Fibroblast of skin of scalp (primary cell): ENCODE data around the gene PXDC1.
"Not testable (repeated sequence)": the region's sequence is repeated elsewhere in the genome, so short reads cannot be mapped to it uniquely, and the experiment has no call there.

ENCODE experiments used
- DNase-seq: peaks from one replicate; pipeline ENCODE4 v3.0.0-alpha.2; 2013

Gene PXDC1

DNA sequence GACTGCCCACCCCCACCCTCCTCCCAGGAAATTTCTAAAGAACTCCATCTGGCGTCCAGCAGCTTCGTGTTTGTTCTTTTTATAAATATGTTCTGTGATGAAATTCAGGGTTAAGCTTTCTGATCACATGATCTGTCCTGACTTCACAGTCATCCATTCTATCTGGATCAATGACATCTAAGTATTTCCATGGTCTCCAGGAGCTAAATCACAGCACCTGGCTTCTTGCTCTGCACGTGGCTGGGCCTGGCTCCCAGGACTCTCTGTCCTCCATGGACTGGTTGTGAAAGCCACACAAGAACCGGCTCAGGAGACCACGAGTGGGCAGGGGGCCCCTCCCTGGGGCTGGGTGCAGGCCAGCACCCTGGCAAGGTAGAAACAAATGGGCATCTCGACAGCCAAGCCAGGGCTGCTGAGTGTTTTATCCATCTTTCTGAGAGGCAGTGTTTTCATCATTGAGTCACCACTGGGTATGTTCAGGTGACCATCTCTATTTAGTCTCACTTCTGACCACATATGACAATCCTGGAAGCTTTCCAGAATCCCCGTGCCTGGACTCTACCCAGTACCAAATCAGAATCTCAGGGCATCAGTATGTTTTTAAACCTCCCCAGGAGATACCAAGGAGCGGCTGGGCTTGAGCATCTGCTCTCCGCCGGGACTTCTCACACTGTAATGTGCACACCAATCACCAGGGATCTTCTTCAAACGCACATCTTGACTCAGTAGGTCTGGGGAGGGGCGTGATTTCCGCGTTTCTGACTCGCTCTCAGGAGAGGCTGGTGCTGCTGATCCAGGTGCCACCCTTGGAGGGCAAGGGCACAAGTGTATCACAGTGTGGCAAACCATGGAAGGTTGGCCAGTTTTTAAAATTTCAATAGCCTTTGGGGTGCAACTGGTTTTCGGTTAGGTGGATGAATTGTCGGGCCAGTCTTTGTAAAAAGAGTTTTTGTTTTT is 31.6 kb upstream of the PXDC1 start:
- no peak for DNase-seq

DNA sequence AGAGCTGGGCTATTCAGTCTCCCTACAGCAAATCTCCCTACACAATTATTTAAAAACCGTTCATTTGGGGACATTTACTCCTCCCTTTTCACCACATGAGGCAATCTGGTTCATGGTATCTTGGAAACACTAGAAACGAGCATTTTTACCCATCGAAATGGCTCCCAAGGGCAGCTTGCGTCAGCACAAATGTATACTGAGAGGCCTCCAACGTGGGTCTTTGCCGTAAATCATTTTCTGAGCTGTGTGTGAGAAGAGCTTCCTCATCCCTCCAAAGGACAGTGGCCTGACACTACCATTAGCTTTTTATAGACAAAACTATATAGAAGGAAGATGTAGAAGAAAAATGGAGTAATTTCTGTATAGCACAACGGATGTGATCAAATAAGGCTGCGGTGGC is 30.0 kb upstream of the PXDC1 start:
- DNase-seq = no peak

DNA sequence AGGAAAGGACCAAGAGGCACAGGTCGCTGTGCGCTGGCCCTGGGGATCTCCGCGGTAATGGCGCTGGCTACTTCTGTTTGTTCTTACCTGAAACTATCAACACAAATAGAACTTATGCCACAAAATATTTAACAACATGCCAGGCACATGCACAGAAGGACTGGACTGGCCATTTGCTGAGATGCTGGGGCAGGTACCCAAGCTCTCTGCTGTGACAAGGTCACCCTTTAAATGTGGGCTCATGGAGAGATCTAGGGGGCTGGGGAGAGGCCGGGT is 28.0 kb upstream of the PXDC1 start:
- no peak for DNase-seq

DNA sequence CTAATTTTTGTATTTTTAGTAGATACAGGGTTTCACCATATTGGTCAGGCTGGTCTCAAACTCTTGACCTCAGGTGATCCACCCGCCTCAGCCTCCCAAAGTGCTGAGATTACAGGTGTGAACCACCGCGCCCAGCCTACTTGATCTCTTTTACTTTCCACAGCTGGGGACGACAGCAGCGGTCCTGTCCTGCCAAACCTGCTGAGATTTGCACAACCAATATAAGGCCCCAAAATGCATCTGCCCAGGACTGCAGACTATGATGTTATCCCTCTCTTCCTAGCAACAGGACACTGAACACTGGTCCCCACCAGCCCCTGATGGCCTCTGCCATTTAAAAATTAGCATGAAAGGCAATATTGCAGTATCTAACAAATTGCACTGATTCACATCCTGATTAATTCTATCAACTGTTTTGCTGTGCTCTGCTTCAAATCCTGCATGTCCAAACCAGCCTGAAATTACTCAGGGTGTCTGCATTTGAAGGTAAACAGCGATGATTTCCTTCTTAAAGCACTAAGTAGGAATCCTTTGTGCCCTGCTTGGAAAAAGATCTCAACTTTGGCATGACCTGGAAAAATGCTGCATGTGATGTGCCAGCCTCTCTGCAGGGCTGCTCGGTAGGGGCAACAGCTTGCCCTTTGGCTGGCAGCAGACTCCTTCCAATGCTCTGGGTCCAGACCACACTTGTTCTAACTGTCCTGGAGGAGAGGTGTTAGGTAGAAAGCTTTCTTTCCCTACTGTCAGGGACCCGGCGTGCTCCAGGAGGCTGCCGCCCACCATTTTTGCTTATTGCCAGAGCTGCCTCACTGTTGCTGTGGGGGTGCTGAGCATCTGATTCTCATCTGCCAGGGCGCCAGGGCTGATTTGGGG is 27.4 kb upstream of the PXDC1 start:
- no peak for DNase-seq

DNA sequence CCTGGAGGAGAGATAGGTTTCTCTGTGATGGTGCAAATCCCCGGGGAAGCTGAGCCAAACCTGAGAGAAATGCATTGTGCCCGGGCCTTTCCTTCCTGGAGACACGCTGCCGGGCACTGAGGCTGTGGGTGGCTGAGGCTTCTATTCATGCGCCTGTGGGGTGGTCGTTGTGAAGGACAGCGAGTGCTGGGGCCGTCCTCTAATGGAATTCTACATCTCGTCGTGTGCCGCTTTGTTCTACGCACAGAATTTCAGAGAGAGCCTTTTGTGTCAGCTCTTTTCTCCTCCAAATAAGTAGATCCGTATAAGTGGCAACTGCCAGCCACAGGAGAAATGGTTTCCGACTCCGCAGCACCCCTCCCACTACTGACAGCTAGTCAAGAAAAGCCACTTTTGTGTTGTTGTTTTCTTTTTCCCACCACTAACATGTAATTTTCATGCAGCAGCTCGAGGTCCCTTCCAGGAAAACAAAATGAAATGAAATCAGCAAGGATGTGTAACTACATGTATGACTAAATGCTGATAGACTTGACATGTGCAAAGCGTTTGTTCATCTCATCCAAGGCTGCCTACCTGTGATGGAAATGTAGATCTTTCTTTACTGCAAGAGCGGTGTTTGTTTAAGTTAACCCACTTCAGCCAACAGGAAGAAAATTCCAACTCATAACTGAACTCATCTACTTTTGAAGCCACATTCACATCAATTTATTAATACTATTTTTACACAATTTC is 26.4 kb upstream of the PXDC1 start:
- DNase-seq = no peak

DNA sequence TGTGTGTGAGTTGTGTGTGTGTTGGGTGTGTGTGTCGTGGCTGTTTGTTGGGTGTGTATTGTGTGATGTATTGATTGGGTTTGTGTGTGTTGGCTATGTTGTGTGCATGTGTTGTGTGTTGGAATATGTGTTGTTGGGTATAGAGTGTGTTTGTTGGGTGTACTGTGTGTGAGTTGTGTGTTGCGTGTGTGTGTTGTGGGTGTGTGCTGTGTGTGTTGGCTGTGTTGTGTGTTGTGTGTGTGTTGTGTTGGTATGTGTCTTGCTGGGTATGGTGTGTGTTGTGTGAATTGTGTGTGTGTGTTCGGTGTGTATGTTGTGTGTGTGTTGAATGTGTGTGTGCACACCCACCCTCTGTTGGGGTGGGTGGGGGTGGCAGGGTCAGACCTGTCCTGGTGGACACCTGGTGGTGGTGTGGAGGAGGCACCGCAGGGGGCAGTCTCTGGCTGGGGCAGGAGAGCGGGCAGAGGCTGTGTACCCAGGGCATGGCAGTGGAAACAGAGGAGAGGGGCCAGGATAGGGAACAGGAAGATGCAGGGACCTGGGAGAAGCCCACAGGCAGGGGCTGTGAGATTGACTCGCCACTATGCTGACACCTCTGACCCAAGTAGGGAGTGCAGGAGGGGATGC is 25.5 kb upstream of the PXDC1 start:
- DNase-seq = no peak

DNA sequence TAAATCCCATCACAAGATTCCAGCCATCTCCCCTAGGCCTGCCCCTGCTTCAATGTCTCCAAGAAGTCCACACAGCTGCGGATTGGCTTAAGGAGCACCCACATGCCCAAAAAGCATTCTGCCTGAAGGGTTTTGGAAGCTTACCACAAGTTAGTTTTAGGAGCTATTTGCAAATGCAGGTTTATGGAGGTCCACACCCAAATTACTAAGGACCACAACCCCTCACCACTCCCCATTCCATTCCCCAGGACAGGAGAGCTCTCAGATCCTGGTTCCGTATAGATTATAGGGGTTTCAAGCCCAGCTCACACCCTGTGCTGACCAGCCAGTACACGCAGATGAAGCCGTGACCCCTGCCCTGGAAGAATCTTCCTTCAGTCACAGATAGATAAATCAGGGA is 24.3 kb upstream of the PXDC1 start:
- DNase-seq = no peak

DNA sequence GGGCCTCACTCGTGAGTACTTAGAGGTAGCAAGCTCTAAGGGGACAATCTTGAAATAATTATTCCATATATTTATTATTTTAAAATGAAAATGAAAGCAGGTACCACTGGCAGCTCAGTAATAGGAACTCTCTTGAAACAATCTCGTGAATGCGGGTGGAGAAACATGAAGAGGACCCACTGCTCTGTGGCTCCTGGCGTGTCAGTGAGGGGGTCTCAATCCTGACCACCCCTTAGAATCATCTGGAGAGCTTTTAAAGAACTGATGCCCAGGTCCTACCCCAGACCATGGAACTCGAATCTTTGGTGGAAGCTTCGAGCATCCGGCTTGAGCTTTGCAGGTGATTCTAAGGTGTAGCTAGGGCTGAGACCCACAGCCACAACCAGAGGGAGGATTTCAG is 23.9 kb upstream of the PXDC1 start:
- no peak for DNase-seq

DNA sequence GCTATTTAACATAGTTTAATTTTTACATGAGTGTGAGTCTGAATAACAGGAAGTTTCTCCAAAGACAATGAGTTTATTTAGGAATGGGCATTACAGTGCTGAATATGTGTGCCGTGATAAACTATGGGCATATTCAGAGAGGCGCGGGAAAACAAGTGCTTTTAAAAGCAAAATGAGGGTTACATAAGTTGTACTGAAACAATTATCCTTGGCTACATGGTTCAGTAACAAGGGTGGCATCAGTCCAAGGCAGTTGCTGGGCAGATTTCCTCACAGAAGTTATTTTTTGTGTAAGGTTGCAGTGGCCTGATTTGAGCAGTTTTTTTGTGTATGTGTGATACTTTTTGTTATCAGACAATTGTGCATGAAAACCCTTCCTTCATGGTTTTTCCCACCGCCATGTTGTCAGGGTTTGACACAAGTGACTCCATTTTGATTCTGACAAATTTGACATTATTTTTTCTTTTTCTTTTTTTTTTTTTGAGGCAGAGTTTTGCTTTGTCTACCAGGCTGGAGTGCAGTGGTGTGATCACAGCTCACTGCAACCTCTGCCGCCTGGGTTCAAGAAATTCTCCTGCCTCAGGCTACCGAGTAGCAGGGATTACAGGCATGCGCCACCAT is 22.3 kb upstream of the PXDC1 start:
- peak; percentile 30 for DNase-seq

DNA sequence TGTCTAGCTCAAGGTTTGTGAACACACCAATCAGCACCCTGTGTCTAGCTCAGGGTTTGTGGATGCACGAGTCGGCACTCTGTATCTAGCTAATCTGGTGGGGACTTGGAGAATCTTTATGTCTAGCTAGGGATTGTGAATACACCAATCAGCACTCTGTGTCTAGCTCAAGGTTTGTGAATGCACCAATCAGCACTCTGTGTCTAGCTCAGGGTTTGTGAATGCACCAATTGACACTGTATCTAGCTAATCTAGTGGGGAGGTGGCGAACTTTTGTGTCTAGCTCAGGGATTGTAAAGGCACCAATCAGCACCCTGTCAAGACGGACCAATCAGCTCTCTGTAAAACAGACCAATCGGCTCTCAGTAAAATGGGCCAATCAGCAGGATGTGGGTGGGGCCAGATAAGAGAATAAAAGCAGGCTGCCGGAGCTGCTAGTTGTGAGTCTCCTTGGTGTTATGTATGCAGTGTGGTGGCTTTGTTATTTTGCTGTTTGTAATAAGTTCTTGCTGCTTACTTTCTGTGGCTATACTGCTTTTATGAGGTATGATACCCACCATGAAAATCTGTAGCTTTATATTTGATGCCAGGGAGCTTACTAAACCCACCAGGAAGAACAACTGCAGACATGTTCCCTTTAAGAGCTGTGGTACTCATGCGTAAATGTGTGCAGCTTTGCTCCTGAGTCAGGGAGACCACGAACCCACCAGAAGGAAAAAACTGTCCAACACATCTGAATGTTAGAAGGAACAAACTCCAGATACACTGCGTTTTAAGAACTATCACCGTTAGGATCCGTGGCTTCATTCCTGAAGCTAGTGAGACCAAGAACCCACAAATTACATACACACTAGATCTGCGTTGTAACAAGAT is 20.9 kb upstream of the PXDC1 start:
- DNase-seq = not testable (repeated sequence)

DNA sequence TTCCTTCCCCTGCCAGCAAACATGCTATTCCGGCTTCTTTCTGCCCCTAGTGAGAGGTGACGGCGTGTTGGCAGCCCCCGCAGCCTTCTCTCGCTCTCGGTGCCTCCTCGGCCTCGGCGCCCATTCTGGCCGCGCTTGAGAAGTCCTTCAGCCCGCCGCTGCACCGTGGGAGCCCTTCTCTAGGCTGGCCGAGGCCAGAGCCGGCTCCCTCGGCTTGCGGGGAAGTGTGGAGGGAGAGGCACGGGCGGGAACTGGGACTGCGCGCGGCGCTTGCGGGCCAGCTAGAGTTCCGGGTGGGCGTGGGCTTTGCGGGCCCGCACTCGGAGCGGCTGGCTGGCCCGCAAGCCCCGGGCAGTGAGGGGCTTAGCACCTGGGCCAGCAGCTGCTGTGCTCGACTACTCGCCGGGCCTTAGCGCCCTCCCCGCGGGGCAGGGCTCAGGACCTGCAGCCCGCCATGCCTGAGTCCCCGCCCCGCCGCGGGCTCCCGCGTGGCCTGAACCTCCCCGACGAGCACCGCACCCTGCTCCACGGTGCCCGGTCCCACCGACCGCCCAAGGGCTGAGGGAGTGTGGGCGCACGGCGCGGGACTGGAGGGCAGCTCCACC is 20.0 kb upstream of the PXDC1 start:
- no peak for DNase-seq

DNA sequence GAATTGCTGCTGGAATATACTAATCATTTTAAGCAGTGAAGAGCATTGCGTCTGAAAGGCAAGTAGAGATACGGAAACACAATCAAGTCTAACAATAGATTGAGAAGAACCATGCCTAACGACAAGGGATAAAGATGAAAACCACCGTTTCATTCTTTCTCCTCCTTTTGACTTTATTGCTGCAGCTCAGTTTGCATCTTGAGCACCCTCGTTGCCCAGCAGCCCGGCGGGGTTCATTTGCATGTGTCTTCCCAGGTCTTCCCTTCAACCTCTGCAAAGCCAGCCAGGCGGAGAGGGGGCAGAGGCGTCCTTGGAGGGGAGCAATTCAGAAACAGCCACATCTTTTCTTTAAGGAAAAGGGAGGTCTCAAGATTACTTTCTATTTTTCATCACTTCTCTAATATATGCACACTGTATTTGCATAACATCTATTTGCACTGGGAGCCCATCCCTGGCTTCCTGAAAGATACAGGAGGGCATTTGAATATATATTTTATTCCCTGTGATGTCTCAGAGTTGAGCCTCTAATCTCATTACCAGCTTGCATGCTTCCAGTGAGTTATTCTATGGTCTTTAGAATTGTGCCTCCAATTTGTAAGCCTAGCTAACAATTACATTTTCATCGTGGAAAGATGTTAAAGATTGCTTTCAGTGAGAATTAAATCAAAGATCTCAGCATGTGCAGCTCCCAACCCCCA is 18.7 kb upstream of the PXDC1 start:
- no peak for DNase-seq

DNA sequence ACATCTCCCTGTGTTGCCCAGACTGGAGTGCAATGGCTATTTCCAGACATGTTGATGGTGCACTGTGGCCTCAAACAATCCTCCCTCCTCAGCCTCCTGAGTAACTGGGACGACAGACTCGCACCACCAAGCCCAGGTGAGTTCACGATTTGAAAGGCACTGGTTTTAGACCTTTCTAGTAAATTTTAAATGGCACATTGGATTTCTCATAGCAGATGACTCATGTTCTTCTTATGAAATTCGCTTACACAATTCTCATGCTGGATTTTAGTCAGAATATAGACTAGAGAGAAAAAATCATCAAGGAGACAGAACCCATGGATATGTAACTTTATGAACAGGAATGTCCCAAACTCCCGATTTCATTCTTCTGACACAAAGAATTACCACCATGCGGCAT is 18.1 kb upstream of the PXDC1 start:
- DNase-seq = peak; percentile 45

DNA sequence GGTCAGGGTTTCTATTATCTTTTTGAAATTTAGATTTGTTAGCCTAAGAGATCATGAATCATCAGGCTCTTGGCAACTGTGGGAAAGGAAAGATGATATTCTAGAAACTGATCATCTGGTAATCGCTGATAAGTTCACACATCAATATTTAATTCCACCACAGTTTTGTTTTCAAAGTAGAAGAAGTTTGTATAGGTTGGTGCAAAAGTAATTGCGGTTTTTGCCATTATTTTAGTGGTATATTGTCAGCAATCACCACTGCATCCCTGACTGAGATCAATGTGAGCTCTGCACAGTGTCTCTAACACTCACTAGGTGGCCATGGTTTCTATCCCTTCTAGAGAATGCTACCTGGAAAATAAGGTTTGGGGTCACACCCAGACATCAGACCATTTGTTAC is 17.0 kb upstream of the PXDC1 start:
- no peak for DNase-seq

DNA sequence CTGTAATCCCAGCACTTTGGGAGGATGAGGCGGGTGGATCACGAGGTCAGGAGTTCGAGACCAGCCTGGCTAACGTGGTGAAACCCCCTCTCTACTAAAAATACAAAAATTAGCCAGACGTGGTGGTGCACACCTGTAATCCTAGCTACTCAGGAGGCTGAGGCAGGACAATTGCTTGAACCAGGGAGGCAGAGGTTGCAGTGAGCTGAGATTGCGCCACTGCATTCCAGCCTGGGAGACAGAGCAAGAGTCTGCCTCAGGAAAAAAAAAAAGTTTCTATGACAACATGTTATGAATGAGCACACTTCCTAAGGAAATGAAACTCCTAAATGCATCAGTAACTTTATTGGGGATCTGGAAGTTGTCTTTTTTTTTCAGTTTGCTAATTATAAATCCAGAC is 16.0 kb upstream of the PXDC1 start:
- peak; percentile 57 for DNase-seq

DNA sequence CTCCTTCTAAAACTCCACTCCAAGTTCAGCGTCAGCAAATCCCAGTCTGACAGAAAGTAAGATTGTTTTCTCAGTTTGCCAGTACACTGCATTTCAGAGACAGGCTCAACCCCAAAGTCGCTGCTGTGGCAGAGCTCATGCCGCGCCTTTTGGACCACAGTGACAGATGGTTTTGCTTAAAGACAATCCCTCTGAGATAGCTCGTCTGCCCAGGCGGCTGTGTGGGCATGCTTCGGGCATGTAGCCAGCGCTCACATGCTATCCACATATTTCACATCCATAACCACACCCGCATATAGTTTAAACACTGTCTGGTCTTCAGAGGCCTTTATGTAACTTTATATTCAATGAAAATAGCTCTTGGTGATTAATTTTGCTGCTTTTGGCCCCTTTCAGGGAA is 14.7 kb upstream of the PXDC1 start:
- peak; percentile 96 for DNase-seq

DNA sequence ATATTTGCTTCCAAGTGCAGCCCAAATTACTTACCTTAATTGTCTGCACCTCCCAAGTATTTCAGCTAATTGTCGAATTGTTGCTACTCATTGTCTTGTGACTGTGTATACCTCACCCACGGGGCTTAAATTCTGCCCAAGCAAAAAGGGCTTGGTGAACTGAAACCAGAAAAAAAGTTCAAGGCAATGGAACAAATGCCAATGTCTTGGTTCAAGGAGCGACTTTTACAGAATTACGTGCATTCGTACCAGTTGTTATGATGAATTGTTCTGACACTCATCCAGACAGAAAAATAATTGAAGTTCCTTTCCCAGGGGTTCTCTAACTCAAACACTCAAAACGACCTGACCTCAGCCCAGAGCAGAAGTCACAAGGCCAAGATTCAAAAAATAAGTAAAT is 13.9 kb upstream of the PXDC1 start:
- DNase-seq = no peak

DNA sequence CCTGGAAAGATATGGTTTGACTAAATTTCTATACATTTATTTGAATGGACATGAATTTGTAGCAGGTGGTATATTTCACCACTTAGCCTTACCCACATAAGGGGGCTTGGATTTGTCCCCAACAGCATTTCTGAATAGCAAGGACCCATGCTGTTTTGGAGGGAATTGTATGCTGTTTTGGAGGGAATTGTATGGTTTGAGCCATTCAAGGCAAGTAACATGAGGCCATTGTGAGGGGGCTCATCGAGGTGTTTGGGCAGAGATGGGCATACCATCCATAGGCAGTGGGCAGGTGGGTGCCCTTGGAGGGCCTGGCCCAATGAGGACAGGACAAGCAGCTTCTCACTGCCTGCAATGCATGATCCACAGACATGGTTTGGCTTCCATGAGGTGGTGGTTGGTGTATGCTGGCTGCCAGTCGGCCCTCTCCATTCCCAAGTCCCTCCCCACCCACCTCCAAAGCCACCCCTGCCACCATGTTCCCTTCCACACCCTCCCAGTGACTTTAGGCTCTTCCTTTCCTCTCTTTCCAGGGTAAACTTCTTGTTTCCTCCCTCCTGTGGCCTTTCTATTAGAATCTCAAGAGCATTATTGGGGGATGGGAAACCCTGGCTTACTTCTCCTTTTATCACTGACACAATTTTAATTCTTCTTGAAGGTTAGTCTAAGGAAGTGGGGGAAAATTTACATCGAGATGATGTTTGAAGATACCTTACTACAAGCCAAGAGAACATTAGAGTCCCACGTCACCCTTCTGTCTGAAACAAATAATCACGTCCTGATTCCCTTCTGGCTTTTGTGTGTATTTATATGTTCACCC is 13.2 kb upstream of the PXDC1 start:
- no peak for DNase-seq

DNA sequence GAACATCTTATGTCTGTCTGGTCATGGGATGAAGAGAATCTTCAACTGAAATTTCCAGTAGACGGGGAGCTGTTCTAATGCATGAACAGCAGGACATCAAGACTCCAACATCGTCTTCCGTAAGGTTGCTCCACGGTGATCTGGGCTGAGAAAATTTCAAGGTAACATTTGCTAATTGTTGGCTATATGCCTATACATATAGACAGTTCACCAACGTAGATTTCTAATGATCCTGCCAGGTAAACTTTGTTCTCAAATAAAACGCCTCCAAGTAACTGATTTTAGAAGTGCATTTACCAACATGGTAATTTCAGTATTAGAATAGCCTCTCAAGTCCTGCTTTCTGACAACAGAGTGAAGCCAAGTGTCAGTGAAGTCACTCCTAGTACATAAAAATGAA is 11.3 kb upstream of the PXDC1 start:
- no peak for DNase-seq
